SU-DHL-6 (cell line): Measurements from ENCODE around the gene AGAP1.

ENCODE experiments used
- H2AFZ ChIP-seq: fragments of 200-600 bp; sonication (generic); 2 replicates; pipeline ENCODE4 v1.6.1; 2014; ENCODE audit warnings: low read depth, mild to moderate bottlenecking, moderate library complexity, mixed read lengths, antibody characterized with exemption, low read length; ENCODE audit not compliant: severe bottlenecking
- H3F3A ChIP-seq: fragments of 200-600 bp; shearing (Covaris generic); 2 replicates; pipeline ENCODE4 v1.6.0; 2016; ENCODE audit warnings: antibody characterized with exemption, mild to moderate bottlenecking; ENCODE audit not compliant: insufficient read depth
- H3K27ac ChIP-seq: fragments of 200-600 bp; sonication (generic); 2 replicates; pipeline ENCODE4 v1.5.1; 2016; ENCODE audit warnings: low read depth, mild to moderate bottlenecking, low read length, moderate library complexity, mixed read lengths
- H3K27me3 ChIP-seq: fragments of 200-600 bp; sonication (generic), shearing (Covaris generic); 2 replicates; pipeline ENCODE4 v1.6.0; 2014; ENCODE audit warnings: mild to moderate bottlenecking, low read length
- H3K36me3 ChIP-seq: fragments of 200-600 bp; sonication (generic); 2 replicates; pipeline ENCODE4 v1.6.1; 2014; ENCODE audit warnings: mild to moderate bottlenecking, low read length, mixed read lengths
- H3K4me2 ChIP-seq: fragments of 300-600, 200-600 bp; shearing (Covaris generic), sonication (generic); 2 replicates; pipeline ENCODE4 v1.6.0; 2014; ENCODE audit warnings: low read length, low read depth, mild to moderate bottlenecking; ENCODE audit not compliant: poor library complexity, severe bottlenecking
- H3K4me3 ChIP-seq: fragments of 200-600 bp; sonication (generic); 2 replicates; pipeline ENCODE4 v1.5.1; 2014; ENCODE audit warnings: antibody characterized with exemption, low read length, mild to moderate bottlenecking, mixed read lengths; ENCODE audit not compliant: insufficient read depth, poor library complexity, severe bottlenecking
- H3K79me2 ChIP-seq: fragments of 200-600 bp; sonication (generic); 2 replicates; pipeline ENCODE4 v1.6.1; 2014; ENCODE audit warnings: mild to moderate bottlenecking, low read length, moderate library complexity; ENCODE audit not compliant: insufficient read depth
- H3K9ac ChIP-seq: fragments of 200-600 bp; sonication (generic); 2 replicates; pipeline ENCODE4 v1.7.0; 2014; ENCODE audit warnings: mild to moderate bottlenecking, low read length
- H3K9me2 ChIP-seq: fragments of 200-600 bp; sonication (generic); replicated peaks from 2 replicates; pipeline ENCODE4 v1.6.1; 2014; ENCODE audit warnings: low read length; ENCODE audit not compliant: insufficient read depth
- H3K9me3 ChIP-seq: fragments of 200-600 bp; sonication (generic); 2 replicates; pipeline ENCODE4 v1.6.1; 2014; ENCODE audit warnings: low read length, mixed read lengths; ENCODE audit not compliant: insufficient read depth
- H4K20me1 ChIP-seq: fragments of 200-600 bp; sonication (generic); 2 replicates; pipeline ENCODE4 v1.6.1; 2014; ENCODE audit warnings: low read depth, mild to moderate bottlenecking, antibody characterized with exemption, low read length, moderate library complexity, mixed read lengths
- EZH2phosphoT487 ChIP-seq: fragments of 200-600 bp; sonication (generic), shearing (Covaris generic); conservative IDR thresholded peaks from 2 replicates; pipeline ENCODE4 v1.6.1; 2018; ENCODE audit warnings: mild to moderate bottlenecking, antibody characterized with exemption, low read length, moderate library complexity, mixed read lengths
- TF ChIP-seq, protein P1 (sequence below): fragments of 200-600 bp; sonication (generic); IDR thresholded peaks from one replicate; pipeline ENCODE4 v1.5.1; 2017; ENCODE audit warnings: antibody characterized with exemption, mild to moderate bottlenecking, low read length, moderate library complexity; ENCODE audit not compliant: insufficient read depth, poor library complexity, severe bottlenecking

AGAP1 gene

DNA sequence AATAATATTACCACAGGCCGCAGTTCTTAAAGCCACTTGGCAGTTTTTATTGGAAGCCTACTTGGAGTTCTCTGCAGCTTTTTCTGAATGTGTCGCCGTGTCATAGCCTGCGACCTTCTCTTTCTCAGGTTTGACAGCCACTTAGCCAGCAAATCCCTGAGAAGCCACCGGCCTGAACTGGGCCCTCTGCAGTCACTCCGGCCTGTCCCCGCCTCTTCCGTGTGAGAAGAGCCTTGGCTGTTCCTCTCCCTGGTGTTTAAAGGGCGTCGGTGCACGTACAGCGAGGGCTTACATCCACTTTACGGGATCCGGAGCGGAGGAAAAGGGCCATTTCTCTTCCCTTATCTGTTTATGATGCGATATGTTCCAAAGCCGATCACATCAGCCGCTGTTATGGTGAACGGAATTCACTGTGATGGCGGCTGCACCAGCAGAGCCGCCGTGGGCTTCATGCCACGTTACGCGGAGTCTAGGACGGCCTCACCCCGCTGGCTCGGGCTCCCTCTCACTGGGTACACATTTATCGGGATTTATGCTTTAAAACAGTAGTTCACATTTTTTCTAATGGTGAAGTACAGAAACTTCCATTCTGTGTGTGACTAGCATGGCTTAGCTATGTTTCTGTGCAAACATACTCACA is 607.6 kb downstream of the AGAP1 start:
- Histone ChIP-seq H3K4me2 (no peak overlapping the region), H3K27me3 (no peaks in the 10 kb centered on the region), H3K9me3 (no peaks in the 10 kb centered on the region), H3K4me3 (no peak overlapping the region), H3K9ac (no peak overlapping the region), H2AFZ (no peak overlapping the region), H3K79me2 (no peaks in the 10 kb centered on the region), H3F3A (no peaks in the 10 kb centered on the region), H4K20me1 (no peaks in the 10 kb centered on the region), H3K36me3 (no peaks in the 10 kb centered on the region), H3K9me2 (no peaks in the 10 kb centered on the region), H3K27ac (no peak overlapping the region)
- TF ChIP-seq EZH2phosphoT487, result no peak
- TF ChIP-seq, protein P1, sequence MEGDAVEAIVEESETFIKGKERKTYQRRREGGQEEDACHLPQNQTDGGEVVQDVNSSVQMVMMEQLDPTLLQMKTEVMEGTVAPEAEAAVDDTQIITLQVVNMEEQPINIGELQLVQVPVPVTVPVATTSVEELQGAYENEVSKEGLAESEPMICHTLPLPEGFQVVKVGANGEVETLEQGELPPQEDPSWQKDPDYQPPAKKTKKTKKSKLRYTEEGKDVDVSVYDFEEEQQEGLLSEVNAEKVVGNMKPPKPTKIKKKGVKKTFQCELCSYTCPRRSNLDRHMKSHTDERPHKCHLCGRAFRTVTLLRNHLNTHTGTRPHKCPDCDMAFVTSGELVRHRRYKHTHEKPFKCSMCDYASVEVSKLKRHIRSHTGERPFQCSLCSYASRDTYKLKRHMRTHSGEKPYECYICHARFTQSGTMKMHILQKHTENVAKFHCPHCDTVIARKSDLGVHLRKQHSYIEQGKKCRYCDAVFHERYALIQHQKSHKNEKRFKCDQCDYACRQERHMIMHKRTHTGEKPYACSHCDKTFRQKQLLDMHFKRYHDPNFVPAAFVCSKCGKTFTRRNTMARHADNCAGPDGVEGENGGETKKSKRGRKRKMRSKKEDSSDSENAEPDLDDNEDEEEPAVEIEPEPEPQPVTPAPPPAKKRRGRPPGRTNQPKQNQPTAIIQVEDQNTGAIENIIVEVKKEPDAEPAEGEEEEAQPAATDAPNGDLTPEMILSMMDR, result no peak

DNA sequence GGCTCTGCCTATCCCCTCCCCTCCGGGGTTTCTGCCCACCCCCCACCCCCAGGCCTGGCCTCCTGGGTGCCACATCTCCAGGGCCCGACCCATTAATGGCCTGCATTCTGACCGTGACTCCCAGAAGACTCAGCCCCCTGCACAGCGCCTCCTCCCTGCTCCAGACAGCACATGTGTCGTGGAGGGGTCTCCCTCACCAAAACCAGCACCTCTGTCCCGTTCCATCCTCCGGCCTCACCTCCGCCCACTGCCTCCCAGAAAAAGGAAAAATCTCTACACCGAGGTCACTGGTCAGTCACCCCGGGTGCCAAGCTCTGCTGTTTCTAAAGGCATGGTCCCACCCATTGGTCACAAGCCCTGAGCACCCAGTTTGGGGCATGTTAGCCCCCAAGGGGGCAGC is 609.1 kb downstream of the AGAP1 start:
- no peak overlapping the region for H2AFZ ChIP-seq
- no peak for TF ChIP-seq EZH2phosphoT487
- TF ChIP-seq, protein P1, result no peak
- H3K4me2 ChIP-seq, result no peak overlapping the region
- no peak overlapping the region for H3K27ac ChIP-seq
- H4K20me1 ChIP-seq, result no peaks in the 10 kb centered on the region
- H3K79me2 ChIP-seq, result no peaks in the 10 kb centered on the region
- H3K9ac ChIP-seq, result no peak overlapping the region
- no peaks in the 10 kb centered on the region for H3K9me3 ChIP-seq
- no peaks in the 10 kb centered on the region for H3K36me3 ChIP-seq
- H3K27me3 ChIP-seq, result no peaks in the 10 kb centered on the region
- no peaks in the 10 kb centered on the region for H3K9me2 ChIP-seq
- H3F3A ChIP-seq, result no peaks in the 10 kb centered on the region
- H3K4me3 ChIP-seq, result no peak overlapping the region

DNA sequence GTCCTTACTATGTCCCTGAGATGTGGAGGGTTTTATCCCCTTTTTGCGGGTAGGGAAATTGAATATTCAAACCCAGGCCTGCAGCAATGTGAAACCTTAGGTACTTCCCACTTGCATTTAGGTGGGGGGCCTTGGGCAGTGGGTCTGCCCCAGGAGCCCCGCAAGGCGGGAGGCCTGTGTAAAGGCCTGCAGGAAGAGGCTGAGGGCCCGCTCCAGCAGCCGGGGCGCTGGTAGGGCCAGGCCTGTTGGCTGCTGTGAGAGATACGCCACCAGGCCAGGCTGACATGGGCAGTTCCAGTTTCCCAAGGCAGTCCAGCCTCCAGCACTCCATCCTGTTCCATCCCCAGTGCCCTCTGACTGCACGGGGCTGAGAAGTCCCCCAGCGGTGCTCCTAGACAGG is 610.1 kb downstream of the AGAP1 start:
- Histone ChIP-seq H3K27ac (no peak overlapping the region), H3K36me3 (no peaks in the 10 kb centered on the region), H3K79me2 (no peaks in the 10 kb centered on the region), H3K9me2 (no peaks in the 10 kb centered on the region), H3K27me3 (no peaks in the 10 kb centered on the region), H3K4me2 (no peak overlapping the region), H3K9ac (no peak overlapping the region), H4K20me1 (no peaks in the 10 kb centered on the region), H2AFZ (no peak overlapping the region), H3K4me3 (no peak overlapping the region), H3F3A (no peaks in the 10 kb centered on the region), H3K9me3 (no peaks in the 10 kb centered on the region)
- no peak for TF ChIP-seq EZH2phosphoT487
- TF ChIP-seq, protein P1, result no peak
